Activated CD4-positive, alpha-beta T cell treated with anti-CD3 and anti-CD28 coated beads, Interleukin-2, amount 10 ng/mL, durations not matched to agents 24 days and 14 days (primary cell): ENCODE results near the gene C1QTNF1. TPM values are rescaled to one million over a fixed set of nuclear protein-coding genes. Genes with fewer than 3 reads are reported as not detected.

Source experiments
- DNase-seq: peaks from one replicate; pipeline ENCODE4 v3.0.0; 2022
- H3K27ac Mint-ChIP-seq: one replicate; pipeline ENCODE4 v1.8.0; 2022; ENCODE audit warnings: mild to moderate bottlenecking, mixed read lengths
- H3K27me3 Mint-ChIP-seq: one replicate; pipeline ENCODE4 v1.8.0; 2022; ENCODE audit warnings: mixed read lengths
- H3K36me3 Mint-ChIP-seq: one replicate; pipeline ENCODE4 v1.8.0; 2022; ENCODE audit warnings: low read depth, mild to moderate bottlenecking, mixed read lengths
- H3K4me1 Mint-ChIP-seq: one replicate; pipeline ENCODE4 v1.8.0; 2021; ENCODE audit warnings: mixed read lengths
- H3K4me3 Mint-ChIP-seq: one replicate; pipeline ENCODE4 v1.8.0; 2022; ENCODE audit warnings: mild to moderate bottlenecking, moderate library complexity, mixed read lengths
- H3K9me3 Mint-ChIP-seq: one replicate; pipeline ENCODE4 v1.8.0; 2021; ENCODE audit warnings: mixed read lengths
- intact Hi-C: fragments of 100-400 bp; cut with micrococcal nuclease; formaldehyde crosslinking; loops from one replicate; pipeline ENCODE4 v1.15.1; 2023
- total RNA-seq: library from RNA; stranded (reverse); gene quantifications from 2 replicates; pipeline ENCODE4 v1.2.3, GENCODE V29; 2022

C1QTNF1 gene
- total RNA-seq, 1 donor from 2014 or later = not detected

DNA sequence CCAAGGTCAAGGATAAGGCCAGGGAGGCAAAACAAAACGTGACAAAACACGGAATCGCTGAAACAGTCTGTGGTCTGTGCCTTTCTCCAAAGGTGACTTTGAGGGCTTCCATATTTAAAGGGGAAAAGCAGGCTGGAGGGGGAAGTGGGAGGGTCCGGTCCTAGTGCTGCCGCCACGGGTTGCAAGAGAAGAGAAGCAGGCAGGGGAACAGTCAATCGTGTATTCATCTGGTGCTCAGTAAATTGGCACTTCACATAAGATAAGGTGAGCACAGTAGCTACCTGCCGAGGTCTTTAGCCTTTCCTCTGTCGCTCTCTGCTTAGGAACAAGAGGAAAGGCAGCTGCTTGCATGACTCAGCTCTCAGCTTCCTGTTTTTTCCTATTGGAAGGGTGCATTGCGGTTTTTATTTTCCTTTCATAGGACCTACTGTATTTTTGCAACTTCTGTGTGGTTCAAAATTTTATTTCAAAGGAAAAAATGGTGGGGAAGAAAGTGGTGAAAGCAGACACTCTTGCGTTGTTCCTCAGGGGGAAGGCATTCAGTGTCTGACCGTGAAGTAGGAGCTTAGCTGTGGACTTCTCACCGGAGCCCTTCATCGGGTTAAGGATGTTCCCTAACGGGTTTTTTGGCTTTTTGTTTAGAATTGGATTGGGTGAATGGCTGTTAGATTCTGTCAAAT lies 37.2 kb upstream of the C1QTNF1 start:
- intact Hi-C loops = no loop called here
- no peaks in the 10 kb centered on the region for H3K27me3 Mint-ChIP-seq
- DNase-seq = no peak
- peak overlapping the region; percentile 42 for H3K4me3 Mint-ChIP-seq
- peaks cover 19% of the 10 kb centered on the region for H3K36me3 Mint-ChIP-seq
- no peak overlapping the region for H3K27ac Mint-ChIP-seq
- H3K4me1 Mint-ChIP-seq = peaks cover 13% of the 10 kb centered on the region
- no peaks in the 10 kb centered on the region for H3K9me3 Mint-ChIP-seq

DNA sequence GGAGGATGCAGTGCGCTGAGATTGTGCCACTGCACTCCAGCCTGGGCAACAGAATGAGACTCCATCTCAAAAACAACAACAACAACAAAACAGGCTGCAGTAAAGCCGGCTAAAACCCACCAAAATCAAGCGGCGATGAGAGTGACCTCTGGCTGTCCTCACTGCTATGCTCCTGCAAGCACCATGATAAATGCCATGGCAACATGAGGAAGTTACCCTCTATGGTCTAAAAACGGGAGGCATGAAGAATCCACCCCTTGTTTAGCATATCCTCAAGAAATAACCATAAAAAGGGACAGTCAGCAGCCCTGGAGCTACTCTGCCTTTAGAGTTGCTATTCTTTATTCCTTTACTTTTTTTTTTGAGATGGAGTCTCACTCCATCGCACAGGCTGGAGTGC lies 35.8 kb upstream of the C1QTNF1 start:
- H3K27me3 Mint-ChIP-seq = no peaks in the 10 kb centered on the region
- H3K4me3 Mint-ChIP-seq = no peak overlapping the region
- intact Hi-C loops = no loop called here
- H3K9me3 Mint-ChIP-seq = no peaks in the 10 kb centered on the region
- H3K27ac Mint-ChIP-seq = no peak overlapping the region
- H3K4me1 Mint-ChIP-seq = peaks cover 17% of the 10 kb centered on the region
- no peak for DNase-seq
- peaks cover 28% of the 10 kb centered on the region for H3K36me3 Mint-ChIP-seq

DNA sequence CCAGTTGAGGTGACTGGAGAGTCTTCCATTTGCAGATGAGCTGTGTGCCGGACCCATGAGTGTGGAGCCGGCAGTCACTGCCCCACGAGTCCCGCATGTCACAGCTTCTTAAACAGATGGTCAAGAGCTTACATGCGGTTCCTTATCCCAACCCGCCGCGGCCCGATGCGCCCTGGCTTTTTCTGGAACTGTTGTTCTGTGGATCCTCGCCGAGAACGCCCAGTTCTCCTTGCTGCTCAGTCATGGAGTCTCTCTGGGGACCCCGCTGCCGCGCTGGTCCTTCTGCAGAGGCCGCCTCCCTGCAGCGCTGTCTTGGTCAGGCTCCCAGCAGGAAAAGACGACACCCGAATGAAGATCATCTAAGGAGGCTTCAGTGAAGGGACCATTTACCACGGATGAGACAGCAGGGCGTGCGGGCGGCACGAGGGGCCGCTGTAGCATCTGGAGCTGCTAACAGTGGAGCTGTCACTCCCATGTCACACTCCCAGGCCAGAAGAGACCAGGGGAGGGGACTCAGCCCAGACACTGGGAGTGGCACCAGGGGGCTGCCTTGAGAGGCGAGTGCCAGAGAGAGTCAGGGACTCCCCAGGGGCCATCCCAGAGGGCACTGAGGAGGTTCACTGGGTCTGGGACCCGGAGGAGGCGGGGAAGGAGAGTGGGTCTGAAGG lies 33.5 kb upstream of the C1QTNF1 start:
- H3K9me3 Mint-ChIP-seq = no peaks in the 10 kb centered on the region
- H3K36me3 Mint-ChIP-seq = peaks cover 38% of the 10 kb centered on the region
- no peaks in the 10 kb centered on the region for H3K27me3 Mint-ChIP-seq
- no peak overlapping the region for H3K4me3 Mint-ChIP-seq
- intact Hi-C loops = no loop called here
- H3K27ac Mint-ChIP-seq = no peak overlapping the region
- no peak for DNase-seq
- H3K4me1 Mint-ChIP-seq = peaks cover 20% of the 10 kb centered on the region

DNA sequence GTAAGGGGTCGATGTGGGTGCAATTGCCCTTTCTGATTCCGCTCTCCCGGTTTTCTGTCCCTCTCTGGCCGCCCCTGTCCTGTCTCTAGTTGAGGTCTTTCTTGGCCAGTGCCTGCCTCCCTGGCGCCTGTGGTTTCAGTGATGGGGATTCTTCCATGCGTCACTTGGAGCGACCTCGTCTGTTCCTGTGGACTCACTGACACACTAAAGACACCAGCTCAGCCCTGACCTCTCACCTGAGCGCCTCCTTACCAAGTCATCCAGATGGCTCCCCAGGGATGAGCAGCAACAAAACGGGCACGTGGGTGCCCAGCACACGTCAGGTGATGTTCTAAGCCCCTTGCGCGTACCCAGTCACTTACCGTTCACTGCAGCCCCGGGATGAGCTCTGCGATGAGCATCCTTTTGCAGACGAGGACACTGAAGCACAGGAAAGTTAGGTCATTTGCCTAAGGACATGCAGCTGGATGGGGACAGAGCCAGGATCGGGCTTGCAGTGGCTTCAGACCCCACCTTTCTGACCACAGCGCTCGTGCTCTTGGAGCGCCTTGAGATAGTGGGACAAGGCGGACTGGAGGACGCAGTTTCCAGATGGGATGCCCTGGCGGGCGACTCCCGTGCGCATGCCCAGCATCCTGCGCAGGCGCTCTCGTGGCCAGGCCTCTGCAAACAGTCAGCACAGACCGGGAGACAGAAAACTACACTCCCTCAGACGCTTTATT lies 32.8 kb upstream of the C1QTNF1 start:
- DNase-seq = no peak
- Mint-ChIP-seq H3K36me3 (peaks cover 42% of the 10 kb centered on the region), H3K4me1 (peaks cover 16% of the 10 kb centered on the region), H3K9me3 (no peaks in the 10 kb centered on the region), H3K27ac (no peak overlapping the region), H3K27me3 (no peaks in the 10 kb centered on the region), H3K4me3 (no peak overlapping the region)
- intact Hi-C loops = no loop called here

GRCh38 chr17:78991906-78992532 lies 31.9 kb upstream of the C1QTNF1 start:
- peaks cover 47% of the 10 kb centered on the region for H3K36me3 Mint-ChIP-seq
- intact Hi-C loops = no loop called here
- H3K9me3 Mint-ChIP-seq = no peaks in the 10 kb centered on the region

GRCh38 chr17:78992542-78993212 lies 31.3 kb upstream of the C1QTNF1 start:
- H3K4me3 Mint-ChIP-seq = no peak overlapping the region
- DNase-seq = no peak
- peaks cover 49% of the 10 kb centered on the region for H3K36me3 Mint-ChIP-seq
- H3K4me1 Mint-ChIP-seq = peaks cover 7% of the 10 kb centered on the region
- H3K27me3 Mint-ChIP-seq = no peaks in the 10 kb centered on the region
- no peaks in the 10 kb centered on the region for H3K9me3 Mint-ChIP-seq
- intact Hi-C loops = no loop called here
- no peak overlapping the region for H3K27ac Mint-ChIP-seq

More at GRCh38 chr17:78991906-78992532, 31.9 kb upstream of the C1QTNF1 start:
- Mint-ChIP-seq H3K4me1 (peaks cover 8% of the 10 kb centered on the region), H3K27me3 (no peaks in the 10 kb centered on the region), H3K27ac (no peak overlapping the region), H3K4me3 (no peak overlapping the region)
- no peak for DNase-seq

DNA sequence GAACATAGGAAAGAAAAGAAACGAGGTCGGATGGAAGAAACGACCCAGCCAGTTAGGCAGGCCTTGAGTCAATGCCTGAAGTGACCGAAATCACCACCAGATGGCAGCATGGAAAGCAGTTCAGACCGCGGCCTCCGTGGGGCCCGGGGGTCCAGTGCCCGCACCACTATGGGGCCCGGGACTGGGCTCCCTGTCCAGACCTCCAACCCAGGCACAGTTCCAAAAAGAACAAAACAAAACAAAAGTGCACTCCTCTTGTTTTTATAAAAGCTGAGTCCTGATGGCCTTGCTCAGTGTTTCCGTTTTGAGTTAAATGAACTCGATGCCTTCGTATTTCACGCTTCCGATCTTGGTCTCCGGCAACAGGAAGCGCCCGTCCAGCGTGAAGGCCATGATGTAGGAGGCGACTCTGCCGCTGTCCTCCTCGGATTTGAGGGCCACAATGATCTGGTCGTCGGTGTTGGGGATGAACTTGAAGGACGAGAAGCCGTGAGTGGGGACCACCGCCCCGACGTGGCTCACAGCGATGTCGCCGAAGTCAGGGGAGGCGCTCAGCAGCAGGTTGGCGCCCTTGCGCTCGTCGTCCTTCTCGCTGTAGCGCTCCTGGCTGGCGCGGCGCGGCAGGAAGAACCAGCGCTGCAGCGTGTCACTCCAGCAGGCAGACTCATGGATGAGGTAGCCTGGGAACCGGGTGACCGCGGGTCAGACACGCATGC lies 30.6 kb upstream of the C1QTNF1 start:
- peak; percentile 86 for DNase-seq
- no peaks in the 10 kb centered on the region for H3K27me3 Mint-ChIP-seq
- H3K4me1 Mint-ChIP-seq = peaks cover 7% of the 10 kb centered on the region
- peak overlapping the region; percentile 25 for H3K27ac Mint-ChIP-seq
- no peak overlapping the region for H3K4me3 Mint-ChIP-seq
- intact Hi-C loops = no loop called here
- H3K36me3 Mint-ChIP-seq = peaks cover 54% of the 10 kb centered on the region
- H3K9me3 Mint-ChIP-seq = no peaks in the 10 kb centered on the region

- Mint-ChIP-seq H3K9me3 (no peaks in the 10 kb centered on the region), H3K4me1 (peaks cover 7% of the 10 kb centered on the region), H3K36me3 (peaks cover 53% of the 10 kb centered on the region), H3K27me3 (no peaks in the 10 kb centered on the region), H3K4me3 (no peak overlapping the region), H3K27ac (no peak overlapping the region)
- intact Hi-C loops = no loop called here
- no peak for DNase-seq
Observed at GRCh38 chr17:78993981-78994671, 29.8 kb upstream of the C1QTNF1 start.

DNA sequence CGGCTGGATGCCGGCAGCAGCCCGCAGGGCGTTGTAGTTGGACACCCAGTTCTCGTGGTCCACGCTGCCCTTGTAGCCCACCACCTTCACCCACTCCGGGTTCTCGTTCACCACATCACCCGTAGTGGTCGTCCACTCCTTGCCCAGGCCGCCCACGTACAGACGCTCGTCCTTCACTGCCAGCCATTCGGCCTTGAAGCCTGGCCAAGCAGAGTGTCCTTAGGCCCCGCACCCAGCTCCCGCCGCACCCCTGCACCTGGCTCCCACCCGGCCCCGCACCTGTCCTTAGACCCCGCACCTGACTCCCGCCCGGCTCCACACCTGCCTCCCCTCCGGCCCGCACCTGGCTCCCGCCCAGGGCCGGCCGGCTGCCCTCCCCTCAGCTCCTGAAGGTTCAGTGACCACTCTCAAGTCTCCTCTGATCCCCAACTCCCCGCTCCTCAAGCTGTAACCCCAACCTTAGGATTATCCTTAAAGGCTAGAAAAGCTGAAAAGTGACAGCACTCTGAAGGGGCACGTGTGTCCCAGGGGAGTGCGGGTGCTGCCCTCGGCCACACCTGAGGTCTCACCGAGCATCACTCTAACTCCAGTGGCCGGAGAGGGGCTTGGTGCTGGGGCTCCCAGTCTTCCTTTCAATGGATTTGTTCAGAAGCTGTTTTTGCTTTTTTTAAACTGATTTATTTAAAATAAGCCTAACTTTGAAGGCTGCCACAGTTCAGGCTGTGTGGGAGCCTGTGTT lies 28.8 kb upstream of the C1QTNF1 start:
- Mint-ChIP-seq H3K27me3 (no peaks in the 10 kb centered on the region), H3K36me3 (peaks cover 52% of the 10 kb centered on the region), H3K9me3 (no peaks in the 10 kb centered on the region), H3K4me3 (no peak overlapping the region), H3K27ac (no peak overlapping the region), H3K4me1 (peaks cover 7% of the 10 kb centered on the region)
- intact Hi-C loops = no loop called here
- no peak for DNase-seq

GRCh38 chr17:78995761-78996451 lies 28.1 kb upstream of the C1QTNF1 start:
- no peaks in the 10 kb centered on the region for H3K9me3 Mint-ChIP-seq
- no peak overlapping the region for H3K27ac Mint-ChIP-seq

DNA sequence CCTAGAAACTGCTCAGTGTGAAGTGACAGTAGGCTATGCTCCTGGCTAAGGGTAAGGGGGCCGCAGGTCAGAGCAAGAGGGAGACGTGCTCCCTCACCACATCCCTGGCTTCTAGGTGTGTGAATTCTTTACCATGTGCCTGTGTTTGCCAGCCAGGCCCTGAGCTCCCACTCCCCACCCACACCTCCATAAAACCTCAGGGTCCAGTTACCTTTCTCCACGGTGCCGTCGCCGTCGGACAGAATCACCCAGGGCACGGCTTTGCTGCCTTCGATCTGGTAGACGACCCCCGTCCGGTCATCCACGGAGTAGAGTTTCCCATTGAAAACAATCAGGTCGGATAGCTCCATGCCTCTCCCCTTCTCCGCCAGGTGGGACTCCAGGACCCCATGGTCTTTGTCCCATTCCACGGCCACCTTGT lies 27.2 kb upstream of the C1QTNF1 start:
- no peak overlapping the region for H3K27ac Mint-ChIP-seq
- H3K27me3 Mint-ChIP-seq = no peaks in the 10 kb centered on the region
- no peaks in the 10 kb centered on the region for H3K9me3 Mint-ChIP-seq
- no peak for DNase-seq
- H3K4me1 Mint-ChIP-seq = peaks cover 7% of the 10 kb centered on the region
- intact Hi-C loops = no loop called here
- H3K4me3 Mint-ChIP-seq = no peak overlapping the region
- H3K36me3 Mint-ChIP-seq = peaks cover 50% of the 10 kb centered on the region

More at GRCh38 chr17:78995761-78996451, 28.1 kb upstream of the C1QTNF1 start:
- Mint-ChIP-seq H3K4me3 (no peak overlapping the region), H3K36me3 (peaks cover 53% of the 10 kb centered on the region), H3K4me1 (peaks cover 7% of the 10 kb centered on the region), H3K27me3 (no peaks in the 10 kb centered on the region)
- intact Hi-C loops = no loop called here
- no peak for DNase-seq
